Measurements from ENCODE around the gene MEIKIN.
"Not testable (repeated sequence)": the region's sequence is repeated elsewhere in the genome, so short reads cannot be mapped to it uniquely, and the experiment has no call there.

The MEIKIN gene

GRCh38 chr5:131879705-131880104 lies 65.8 kb downstream of the MEIKIN start:
- H3K4me1 ChIP-seq (ENCODE audit: control insufficient read depth, low read length), result no peaks in the 10 kb centered on the region
- H3K4me3 ChIP-seq (ENCODE audit: low read length), result no peak overlapping the region
- no peaks in the 10 kb centered on the region for H4K20me1 ChIP-seq (ENCODE audit: control insufficient read depth, insufficient read depth, low read depth, low read length)
- no peaks in the 10 kb centered on the region for H3K79me2 ChIP-seq (ENCODE audit: control insufficient read depth, low read length)
- H3K36me3 ChIP-seq (ENCODE audit: control insufficient read depth, low read length), result no peaks in the 10 kb centered on the region
- H3K4me2 ChIP-seq (ENCODE audit: low read length), result no peak overlapping the region
- TF ChIP-seq EZH2phosphoT487 (IDR thresholded peaks at IDR 0.05; ENCODE audit: borderline replicate concordance, low read length), result no peak
- TF ChIP-seq, protein P1, sequence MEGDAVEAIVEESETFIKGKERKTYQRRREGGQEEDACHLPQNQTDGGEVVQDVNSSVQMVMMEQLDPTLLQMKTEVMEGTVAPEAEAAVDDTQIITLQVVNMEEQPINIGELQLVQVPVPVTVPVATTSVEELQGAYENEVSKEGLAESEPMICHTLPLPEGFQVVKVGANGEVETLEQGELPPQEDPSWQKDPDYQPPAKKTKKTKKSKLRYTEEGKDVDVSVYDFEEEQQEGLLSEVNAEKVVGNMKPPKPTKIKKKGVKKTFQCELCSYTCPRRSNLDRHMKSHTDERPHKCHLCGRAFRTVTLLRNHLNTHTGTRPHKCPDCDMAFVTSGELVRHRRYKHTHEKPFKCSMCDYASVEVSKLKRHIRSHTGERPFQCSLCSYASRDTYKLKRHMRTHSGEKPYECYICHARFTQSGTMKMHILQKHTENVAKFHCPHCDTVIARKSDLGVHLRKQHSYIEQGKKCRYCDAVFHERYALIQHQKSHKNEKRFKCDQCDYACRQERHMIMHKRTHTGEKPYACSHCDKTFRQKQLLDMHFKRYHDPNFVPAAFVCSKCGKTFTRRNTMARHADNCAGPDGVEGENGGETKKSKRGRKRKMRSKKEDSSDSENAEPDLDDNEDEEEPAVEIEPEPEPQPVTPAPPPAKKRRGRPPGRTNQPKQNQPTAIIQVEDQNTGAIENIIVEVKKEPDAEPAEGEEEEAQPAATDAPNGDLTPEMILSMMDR (IDR thresholded peaks at IDR 0.05; ENCODE audit: low read depth, low read length, poor library complexity, severe bottlenecking), result no peak
- no peaks in the 10 kb centered on the region for H3F3A ChIP-seq (ENCODE audit: control insufficient read depth, insufficient read depth)
- no peaks in the 10 kb centered on the region for H3K9me2 ChIP-seq (replicated peaks; ENCODE audit: control insufficient read depth, low read length)
- no peak overlapping the region for H3K27ac ChIP-seq (ENCODE audit: low read depth, low read length)
- peaks cover 8% of the 10 kb centered on the region; the same call in 1 of the 2 replicates for H3K27me3 ChIP-seq (ENCODE audit: control insufficient read depth, low read length)
- H3K9me3 ChIP-seq (ENCODE audit: control insufficient read depth, insufficient read depth, low read length), result no peaks in the 10 kb centered on the region

GRCh38 chr5:131877873-131878272 lies 67.6 kb downstream of the MEIKIN start:
- Histone ChIP-seq H3K4me2 (ENCODE audit: low read length) (no peak overlapping the region), H3K27me3 (ENCODE audit: control insufficient read depth, low read length) (0 out of 2 replicates have a peak, but pooled peaks cover 2% of the 10 kb centered on the region), H3K4me1 (ENCODE audit: control insufficient read depth, low read length) (no peaks in the 10 kb centered on the region), H3K27ac (ENCODE audit: low read depth, low read length) (no peak overlapping the region), H3K79me2 (ENCODE audit: control insufficient read depth, low read length) (no peaks in the 10 kb centered on the region), H3K4me3 (ENCODE audit: low read length) (no peak overlapping the region), H3K36me3 (ENCODE audit: control insufficient read depth, low read length) (no peaks in the 10 kb centered on the region), H3F3A (ENCODE audit: control insufficient read depth, insufficient read depth) (no peaks in the 10 kb centered on the region), H4K20me1 (ENCODE audit: control insufficient read depth, insufficient read depth, low read depth, low read length) (no peaks in the 10 kb centered on the region), H3K9me3 (ENCODE audit: control insufficient read depth, insufficient read depth, low read length) (no peaks in the 10 kb centered on the region), H3K9me2 (replicated peaks; ENCODE audit: control insufficient read depth, low read length) (no peaks in the 10 kb centered on the region)
- TF ChIP-seq, protein P1 (IDR thresholded peaks at IDR 0.05; ENCODE audit: low read depth, low read length, poor library complexity, severe bottlenecking), result no peak
- no peak for TF ChIP-seq EZH2phosphoT487 (IDR thresholded peaks at IDR 0.05; ENCODE audit: borderline replicate concordance, low read length)

- not testable (repeated sequence) for H3K4me3 ChIP-seq (ENCODE audit: low read length); H3K4me1 ChIP-seq (ENCODE audit: control insufficient read depth, low read length); H3K79me2 ChIP-seq (ENCODE audit: control insufficient read depth, low read length); H4K20me1 ChIP-seq (ENCODE audit: control insufficient read depth, insufficient read depth, low read depth, low read length); H3K36me3 ChIP-seq (ENCODE audit: control insufficient read depth, low read length); H3K4me2 ChIP-seq (ENCODE audit: low read length); H3K9me3 ChIP-seq (ENCODE audit: control insufficient read depth, insufficient read depth, low read length); H3K27ac ChIP-seq (ENCODE audit: low read depth, low read length); H3K9me2 ChIP-seq (replicated peaks; ENCODE audit: control insufficient read depth, low read length); H3K27me3 ChIP-seq (ENCODE audit: control insufficient read depth, low read length); H3F3A ChIP-seq (ENCODE audit: control insufficient read depth, insufficient read depth)
Measured at GRCh38 chr5:131871251-131871650, 74.2 kb downstream of the MEIKIN start.

DNA sequence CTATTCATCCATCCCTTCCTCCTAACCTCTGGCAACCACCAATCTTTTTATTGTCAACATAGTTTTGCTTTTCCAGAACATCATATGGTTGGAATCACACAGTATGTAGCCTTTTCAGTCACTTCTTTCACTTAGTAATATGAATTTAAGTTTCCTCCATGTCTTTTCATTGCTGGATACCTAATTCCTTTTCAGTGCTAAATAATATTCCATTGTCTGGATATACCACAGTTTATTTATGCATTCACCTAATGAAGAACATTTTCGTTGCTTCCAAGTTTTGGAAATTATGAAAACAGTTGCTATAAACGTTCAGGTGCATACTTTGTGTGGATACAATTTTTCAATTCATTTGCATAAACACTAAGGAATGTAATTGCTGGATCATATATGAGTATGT lies 77.9 kb downstream of the MEIKIN start:
- Histone ChIP-seq H3F3A (ENCODE audit: control insufficient read depth, insufficient read depth) (no peaks in the 10 kb centered on the region), H3K27ac (ENCODE audit: low read depth, low read length) (no peak overlapping the region), H3K27me3 (ENCODE audit: control insufficient read depth, low read length) (no peaks in the 10 kb centered on the region), H3K9me2 (replicated peaks; ENCODE audit: control insufficient read depth, low read length) (no peaks in the 10 kb centered on the region), H3K4me3 (ENCODE audit: low read length) (no peak overlapping the region), H3K4me1 (ENCODE audit: control insufficient read depth, low read length) (no peaks in the 10 kb centered on the region), H3K9me3 (ENCODE audit: control insufficient read depth, insufficient read depth, low read length) (peaks cover 13% of the 10 kb centered on the region; the same call in 1 of the 2 replicates), H4K20me1 (ENCODE audit: control insufficient read depth, insufficient read depth, low read depth, low read length) (no peaks in the 10 kb centered on the region), H3K36me3 (ENCODE audit: control insufficient read depth, low read length) (no peaks in the 10 kb centered on the region), H3K4me2 (ENCODE audit: low read length) (no peak overlapping the region), H3K79me2 (ENCODE audit: control insufficient read depth, low read length) (no peaks in the 10 kb centered on the region)
- TF ChIP-seq EZH2phosphoT487 (IDR thresholded peaks at IDR 0.05; ENCODE audit: borderline replicate concordance, low read length), result no peak
- TF ChIP-seq, protein P1 (IDR thresholded peaks at IDR 0.05; ENCODE audit: low read depth, low read length, poor library complexity, severe bottlenecking), result no peak
